ENCODE data around the gene VWA3B.
"Not testable (repeated sequence)": the region's sequence is repeated elsewhere in the genome, so short reads cannot be mapped to it uniquely, and the experiment has no call there.

VWA3B gene

DNA sequence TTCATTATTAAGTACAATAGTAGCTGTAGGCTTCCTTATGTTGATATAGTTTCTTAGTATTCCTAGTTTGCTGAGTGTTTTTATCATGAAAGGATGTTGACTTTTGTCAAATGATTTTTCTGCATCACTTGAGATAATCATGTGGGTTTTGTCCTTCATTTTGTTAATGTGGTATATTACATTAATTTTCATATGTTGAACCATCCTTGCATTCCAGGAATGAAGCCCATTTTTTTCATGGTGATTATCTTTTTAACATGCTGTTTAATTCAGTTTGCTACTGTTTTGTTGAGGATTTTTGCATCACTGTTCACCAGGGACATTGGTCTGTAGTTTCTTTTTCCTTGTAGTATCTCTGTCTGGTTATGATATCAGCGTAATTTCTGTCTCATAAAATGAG is 176.4 kb downstream of the VWA3B start:
- Histone ChIP-seq H3K36me3 (no peaks in the 10 kb centered on the region), H4K20me1 (no peaks in the 10 kb centered on the region), H3K4me1 (no peaks in the 10 kb centered on the region), H3K27ac (no peak overlapping the region), H3K27me3 (no peaks in the 10 kb centered on the region), H3K9me3 (peaks cover 26% of the 10 kb centered on the region), H3K9ac (no peak overlapping the region), H3K4me3 (no peak overlapping the region), H3K4me2 (no peak overlapping the region)
- no peak for TF ChIP-seq Cebpa-rat (IDR thresholded peaks at IDR 0.05)

DNA sequence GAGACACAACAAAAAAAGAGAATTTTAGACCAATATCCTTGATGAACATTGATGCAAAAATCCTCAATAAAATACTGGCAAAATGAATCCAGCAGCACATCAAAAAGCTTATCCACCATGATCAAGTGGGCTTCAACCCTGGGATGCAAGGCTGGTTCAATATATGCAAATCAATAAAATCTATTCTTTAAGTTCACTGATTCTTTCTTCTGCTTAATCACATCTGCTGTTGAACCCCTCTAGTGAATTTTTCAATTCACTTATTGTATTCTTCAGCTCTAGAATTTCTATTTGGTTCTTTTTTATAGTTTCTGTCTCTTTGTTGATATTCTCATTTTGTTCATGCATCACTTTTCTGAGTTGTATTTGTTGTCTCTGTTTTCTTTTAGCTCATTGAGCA is 181.3 kb downstream of the VWA3B start:
- not testable (repeated sequence) for H3K36me3 ChIP-seq, H3K4me3 ChIP-seq, H3K27ac ChIP-seq, H3K4me2 ChIP-seq, H3K9ac ChIP-seq, H3K27me3 ChIP-seq, H4K20me1 ChIP-seq, H3K4me1 ChIP-seq
- peaks cover 14% of the 10 kb centered on the region for H3K9me3 ChIP-seq

DNA sequence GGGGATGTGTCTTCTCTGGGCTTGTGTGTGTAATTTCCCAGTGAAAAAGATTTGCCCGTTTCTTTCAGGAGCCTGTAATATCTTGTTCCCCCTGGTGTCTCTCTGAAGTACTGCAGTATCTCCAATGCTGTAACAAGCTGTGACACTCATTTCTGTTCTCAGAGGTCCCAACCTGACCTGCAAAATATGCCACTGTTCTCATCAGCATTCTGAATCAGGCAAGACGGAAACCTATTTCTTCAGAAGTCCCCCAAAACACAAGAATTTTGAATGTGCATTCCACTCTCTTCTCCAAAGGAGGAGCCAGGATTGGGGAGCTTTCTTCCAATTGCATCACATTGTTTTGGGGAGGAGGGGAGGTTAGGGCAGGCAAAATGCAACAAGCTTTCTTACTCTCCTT is 182.3 kb downstream of the VWA3B start:
- Histone ChIP-seq H3K4me3 (no peak overlapping the region), H4K20me1 (no peaks in the 10 kb centered on the region), H3K9me3 (peaks cover 4% of the 10 kb centered on the region), H3K4me1 (no peaks in the 10 kb centered on the region), H3K27me3 (no peaks in the 10 kb centered on the region), H3K36me3 (no peaks in the 10 kb centered on the region), H3K9ac (no peak overlapping the region), H3K27ac (no peak overlapping the region), H3K4me2 (no peak overlapping the region)
- TF ChIP-seq Cebpa-rat (IDR thresholded peaks at IDR 0.05): no peak

DNA sequence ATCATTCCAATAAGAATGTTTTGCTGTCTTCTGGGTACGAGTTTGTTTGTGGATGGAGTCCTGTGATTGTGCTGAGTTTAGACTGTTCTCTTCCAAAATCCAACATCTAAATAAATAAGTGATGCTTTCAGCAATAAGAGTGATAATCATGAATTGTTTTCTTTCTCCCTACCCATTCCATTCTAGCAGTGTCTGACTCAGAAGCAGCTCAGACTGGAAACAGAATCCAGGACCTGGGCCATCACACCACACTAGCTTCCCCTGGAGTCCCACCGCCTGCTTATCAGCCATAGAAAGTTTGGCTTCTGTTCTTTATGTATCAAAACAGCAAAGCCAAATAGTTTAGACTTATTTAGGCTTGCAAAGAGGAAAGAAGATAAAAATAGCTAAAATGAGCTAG is 182.9 kb downstream of the VWA3B start:
- Histone ChIP-seq H3K4me1 (no peaks in the 10 kb centered on the region), H3K9ac (no peak overlapping the region), H3K27ac (no peak overlapping the region), H3K27me3 (no peaks in the 10 kb centered on the region), H3K4me3 (no peak overlapping the region), H3K36me3 (no peaks in the 10 kb centered on the region), H3K9me3 (no peaks in the 10 kb centered on the region), H4K20me1 (no peaks in the 10 kb centered on the region), H3K4me2 (no peak overlapping the region)
- TF ChIP-seq Cebpa-rat (IDR thresholded peaks at IDR 0.05): no peak

DNA sequence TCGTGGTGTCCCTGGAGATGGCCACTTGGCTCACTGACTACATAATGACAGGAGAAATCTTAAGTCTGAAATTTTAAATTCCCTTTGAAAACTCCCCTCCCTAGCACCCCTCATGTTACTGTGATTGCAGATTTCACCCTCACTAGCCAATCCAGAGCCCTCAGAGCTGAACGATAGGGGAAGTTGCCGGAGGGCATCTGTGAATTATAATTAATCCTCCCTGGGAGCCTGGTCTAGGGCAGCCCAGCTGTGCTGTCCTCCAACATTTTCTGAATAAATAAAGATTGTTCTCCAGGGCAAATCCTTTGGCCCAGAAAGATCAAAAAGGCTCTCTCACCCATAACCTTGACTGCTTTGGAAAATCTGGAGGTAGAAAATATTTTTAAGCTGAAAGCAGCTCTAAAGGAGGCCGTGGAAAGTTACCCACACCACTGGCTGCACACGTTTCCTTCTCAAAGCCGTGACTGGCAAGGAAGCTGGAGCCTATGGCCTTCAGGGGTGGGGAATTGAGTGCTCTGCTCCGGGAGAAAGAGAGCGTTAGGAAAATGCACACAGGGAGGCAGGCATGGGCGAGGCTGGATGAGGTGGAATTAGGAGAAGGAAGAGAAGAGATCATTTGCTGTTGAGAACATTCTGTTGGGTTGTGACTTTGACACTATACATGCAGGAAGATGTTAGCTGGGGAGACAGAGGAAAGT is 190.3 kb downstream of the VWA3B start:
- Histone ChIP-seq H3K27me3 (no peaks in the 10 kb centered on the region), H4K20me1 (no peaks in the 10 kb centered on the region)

DNA sequence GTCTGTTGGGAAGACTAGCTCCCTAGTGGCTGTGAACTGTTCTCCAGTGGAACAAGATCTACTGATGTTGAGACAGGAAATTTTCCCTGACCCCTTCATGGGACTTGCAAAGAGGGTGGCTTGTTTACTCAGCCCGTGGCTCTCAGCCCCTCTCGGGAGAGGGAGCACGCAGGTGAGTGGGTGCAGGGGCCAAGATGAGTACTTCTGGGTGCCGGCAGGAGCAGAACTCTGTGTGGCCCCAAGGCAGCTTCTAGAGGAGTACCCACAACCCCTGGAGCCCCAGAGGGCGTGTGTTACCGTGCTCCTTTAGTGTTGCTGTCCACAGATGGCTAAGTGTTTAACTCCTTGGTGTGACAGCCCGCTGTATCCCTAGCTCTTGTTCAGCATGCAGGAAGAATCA is 191.1 kb downstream of the VWA3B start:
- H3K4me1 ChIP-seq: no peaks in the 10 kb centered on the region
- H3K4me2 ChIP-seq: no peak overlapping the region
- no peaks in the 10 kb centered on the region for H3K27me3 ChIP-seq
- no peaks in the 10 kb centered on the region for H3K36me3 ChIP-seq
- no peak overlapping the region for H3K27ac ChIP-seq
- H4K20me1 ChIP-seq: no peaks in the 10 kb centered on the region
- H3K9ac ChIP-seq: no peak overlapping the region
- no peak overlapping the region for H3K4me3 ChIP-seq
- TF ChIP-seq Cebpa-rat (IDR thresholded peaks at IDR 0.05): no peak
- no peaks in the 10 kb centered on the region for H3K9me3 ChIP-seq

More for the DNA sequence above, 190.3 kb downstream of the VWA3B start:
- Histone ChIP-seq H3K4me3 (no peak overlapping the region), H3K27ac (no peak overlapping the region), H3K9ac (no peak overlapping the region), H3K36me3 (no peaks in the 10 kb centered on the region), H3K4me1 (no peaks in the 10 kb centered on the region), H3K9me3 (no peaks in the 10 kb centered on the region), H3K4me2 (no peak overlapping the region)
- TF ChIP-seq Cebpa-rat (IDR thresholded peaks at IDR 0.05): no peak

DNA sequence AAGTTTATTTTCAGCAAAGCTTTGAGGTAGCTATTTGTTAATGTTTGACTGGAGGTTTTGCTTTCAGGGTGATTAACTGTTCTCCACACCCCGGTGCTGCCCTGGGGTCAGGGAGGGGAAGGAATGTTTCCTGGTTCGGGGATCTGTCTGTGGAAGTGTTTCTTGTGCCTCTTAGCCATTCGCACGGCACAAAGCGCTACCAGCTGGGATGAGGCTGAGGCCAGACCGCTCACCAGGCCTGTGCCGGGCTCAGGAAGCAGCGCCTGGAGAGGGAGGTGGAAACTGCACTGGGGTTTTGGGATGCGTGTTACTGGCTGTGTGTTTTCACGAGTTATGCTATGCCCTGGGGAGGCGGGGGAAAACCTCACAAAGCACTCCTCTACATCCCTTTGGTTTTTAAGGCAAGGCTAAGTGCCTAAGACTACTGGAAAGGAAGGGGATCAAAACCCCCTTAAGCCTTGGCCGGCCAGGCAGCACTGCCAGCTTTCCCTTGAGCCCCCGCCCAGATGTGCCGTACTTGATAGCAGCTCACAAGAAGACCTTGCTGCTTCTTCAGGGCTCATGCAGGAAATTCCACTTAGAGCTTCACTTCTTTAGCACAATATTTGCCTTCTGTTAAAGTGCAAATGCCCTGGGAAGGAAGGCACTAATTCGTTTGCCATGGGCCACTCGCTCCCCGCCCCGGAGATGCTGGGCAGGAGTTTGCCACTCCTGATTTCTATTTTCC is 193.6 kb downstream of the VWA3B start:
- TF ChIP-seq Cebpa-rat (IDR thresholded peaks at IDR 0.05): no peak
- H4K20me1 ChIP-seq: no peaks in the 10 kb centered on the region
- H3K4me1 ChIP-seq: no peaks in the 10 kb centered on the region
- H3K9me3 ChIP-seq: no peaks in the 10 kb centered on the region
- no peak overlapping the region for H3K4me3 ChIP-seq
- no peaks in the 10 kb centered on the region for H3K36me3 ChIP-seq
- H3K27me3 ChIP-seq: no peaks in the 10 kb centered on the region
- H3K4me2 ChIP-seq: no peak overlapping the region
- H3K9ac ChIP-seq: no peak overlapping the region
- no peak overlapping the region for H3K27ac ChIP-seq

DNA sequence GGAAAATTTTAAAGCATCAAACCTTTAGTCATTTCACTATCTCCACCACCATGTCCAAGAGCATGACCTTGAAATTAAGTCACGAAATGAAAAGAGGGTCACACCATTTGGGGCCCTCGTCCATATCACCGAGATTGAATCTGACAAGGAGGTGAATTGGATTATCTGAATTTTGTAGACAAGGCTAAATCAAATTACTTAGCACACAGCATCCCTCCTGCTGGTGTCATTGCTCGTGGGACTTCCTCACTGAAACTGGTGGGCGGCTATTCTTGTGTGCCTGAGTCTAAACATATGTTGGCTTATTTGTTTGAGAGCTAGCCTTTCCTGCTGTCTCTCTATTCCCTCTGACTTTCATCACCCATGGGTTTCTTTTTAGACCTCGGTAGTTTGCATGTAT is 194.6 kb downstream of the VWA3B start:
- no peak for TF ChIP-seq Cebpa-rat (IDR thresholded peaks at IDR 0.05)
- Histone ChIP-seq H3K9ac (no peak overlapping the region), H3K27ac (no peak overlapping the region), H3K27me3 (no peaks in the 10 kb centered on the region), H3K9me3 (no peaks in the 10 kb centered on the region), H4K20me1 (no peaks in the 10 kb centered on the region), H3K4me3 (no peak overlapping the region), H3K4me2 (no peak overlapping the region), H3K36me3 (no peaks in the 10 kb centered on the region), H3K4me1 (no peaks in the 10 kb centered on the region)

DNA sequence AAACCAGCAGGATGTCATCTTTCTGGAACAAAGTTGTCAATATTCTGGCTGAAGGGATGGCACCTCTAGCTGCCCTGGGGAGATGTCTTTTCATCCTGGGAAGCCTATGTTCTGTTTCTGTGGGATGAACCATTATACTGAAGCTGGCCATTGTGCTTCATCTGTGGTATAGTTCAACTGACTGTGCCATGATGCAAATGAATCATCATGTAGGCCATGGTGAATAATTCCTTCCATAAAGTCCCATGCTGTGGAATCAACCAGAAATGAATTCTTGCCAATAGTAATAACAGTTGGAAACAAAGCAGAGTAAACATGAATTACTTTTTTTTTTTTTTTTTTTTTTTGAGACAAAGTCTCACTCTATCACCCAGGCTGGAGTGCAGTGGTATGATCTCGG is 195.1 kb downstream of the VWA3B start:
- H4K20me1 ChIP-seq: no peaks in the 10 kb centered on the region
- H3K27ac ChIP-seq: no peak overlapping the region
- H3K9me3 ChIP-seq: peaks cover 1% of the 10 kb centered on the region; the same call in 1 of the 2 replicates
- no peaks in the 10 kb centered on the region for H3K4me1 ChIP-seq
- no peaks in the 10 kb centered on the region for H3K36me3 ChIP-seq
- H3K9ac ChIP-seq: no peak overlapping the region
- TF ChIP-seq Cebpa-rat (IDR thresholded peaks at IDR 0.05): no peak
- no peaks in the 10 kb centered on the region for H3K27me3 ChIP-seq
- no peak overlapping the region for H3K4me2 ChIP-seq
- H3K4me3 ChIP-seq: no peak overlapping the region

DNA sequence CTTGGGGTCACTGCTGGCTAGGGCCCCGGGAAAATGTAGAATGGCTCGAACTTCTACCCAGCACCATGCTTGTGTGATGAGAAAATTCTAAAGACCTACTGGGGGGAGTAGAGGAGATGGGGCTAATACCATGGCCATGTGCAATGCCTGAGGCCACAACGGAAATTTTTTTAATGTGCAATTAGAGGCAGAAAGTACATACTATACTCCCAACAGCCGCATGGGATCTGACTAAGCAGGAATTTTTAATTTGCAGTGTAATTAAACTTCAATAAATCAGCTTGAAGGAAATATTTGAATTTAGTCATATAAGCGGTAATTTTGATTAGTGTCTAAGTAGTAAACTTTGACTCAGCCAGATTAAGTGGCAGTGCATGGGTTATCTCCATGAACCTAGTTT is 206.1 kb downstream of the VWA3B start:
- Histone ChIP-seq H3K27ac (no peak overlapping the region), H3K36me3 (no peaks in the 10 kb centered on the region), H3K27me3 (no peaks in the 10 kb centered on the region), H3K4me1 (peaks cover 8% of the 10 kb centered on the region; the same call in 1 of the 2 replicates), H3K9me3 (peaks cover 6% of the 10 kb centered on the region; the same call in 1 of the 2 replicates), H3K9ac (no peak overlapping the region), H3K4me2 (no peak overlapping the region), H4K20me1 (no peaks in the 10 kb centered on the region), H3K4me3 (no peak overlapping the region)
- no peak for TF ChIP-seq Cebpa-rat (IDR thresholded peaks at IDR 0.05)

Measured in BLaER1 (cell line).